ENCODE results near the gene ACSL6. TPM values are rescaled to one million over a fixed set of nuclear protein-coding genes. Genes with fewer than 3 reads are reported as not detected.

Gene ACSL6
- total RNA-seq, 4 donors from 2014 or later, result 0.18 to 1.3 TPM; not detected in 2

- no peak overlapping the region for H3K27ac ChIP-seq
- H3K9me3 ChIP-seq, result no peaks in the 10 kb centered on the region
- H3K27me3 ChIP-seq, result no peaks in the 10 kb centered on the region
- DNase-seq, result no peak
- H3K4me1 ChIP-seq, result no peaks in the 10 kb centered on the region
- TF ChIP-seq, protein P1, sequence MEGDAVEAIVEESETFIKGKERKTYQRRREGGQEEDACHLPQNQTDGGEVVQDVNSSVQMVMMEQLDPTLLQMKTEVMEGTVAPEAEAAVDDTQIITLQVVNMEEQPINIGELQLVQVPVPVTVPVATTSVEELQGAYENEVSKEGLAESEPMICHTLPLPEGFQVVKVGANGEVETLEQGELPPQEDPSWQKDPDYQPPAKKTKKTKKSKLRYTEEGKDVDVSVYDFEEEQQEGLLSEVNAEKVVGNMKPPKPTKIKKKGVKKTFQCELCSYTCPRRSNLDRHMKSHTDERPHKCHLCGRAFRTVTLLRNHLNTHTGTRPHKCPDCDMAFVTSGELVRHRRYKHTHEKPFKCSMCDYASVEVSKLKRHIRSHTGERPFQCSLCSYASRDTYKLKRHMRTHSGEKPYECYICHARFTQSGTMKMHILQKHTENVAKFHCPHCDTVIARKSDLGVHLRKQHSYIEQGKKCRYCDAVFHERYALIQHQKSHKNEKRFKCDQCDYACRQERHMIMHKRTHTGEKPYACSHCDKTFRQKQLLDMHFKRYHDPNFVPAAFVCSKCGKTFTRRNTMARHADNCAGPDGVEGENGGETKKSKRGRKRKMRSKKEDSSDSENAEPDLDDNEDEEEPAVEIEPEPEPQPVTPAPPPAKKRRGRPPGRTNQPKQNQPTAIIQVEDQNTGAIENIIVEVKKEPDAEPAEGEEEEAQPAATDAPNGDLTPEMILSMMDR (IDR thresholded peaks at IDR 0.05), result no peak
- TF ChIP-seq POLR2A (IDR thresholded peaks at IDR 0.05), result no peak
- intact Hi-C loops (cut with DNase I; ENCODE audit: low total_unique reads), result no loop called here
- H3K36me3 ChIP-seq, result no peaks in the 10 kb centered on the region
- H3K4me3 ChIP-seq, result no peak overlapping the region
These were observed 39.4 kb upstream of the ACSL6 start for GRCh38 chr5:132050661-132051552.

DNA sequence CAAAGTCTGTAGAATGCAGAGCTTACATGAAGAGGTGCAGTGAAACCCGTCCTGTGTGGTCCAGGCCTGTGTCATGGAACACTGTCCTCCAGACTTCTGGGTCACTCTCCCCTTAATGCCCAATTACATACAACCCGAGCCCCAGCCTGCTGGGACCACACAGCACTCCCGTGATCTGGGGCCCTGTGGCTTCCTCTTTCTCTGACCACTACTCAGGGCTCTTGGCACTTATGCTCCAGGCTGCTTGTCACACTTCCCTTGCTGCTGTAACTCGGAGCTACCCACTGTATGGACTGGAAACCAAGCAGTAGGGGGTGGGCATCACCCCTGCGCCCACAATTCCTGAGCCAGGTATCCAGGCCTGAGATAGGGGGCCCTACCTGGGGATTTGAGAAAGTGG lies 38.7 kb upstream of the ACSL6 start:
- Histone ChIP-seq H3K9me3 (no peaks in the 10 kb centered on the region), H3K36me3 (no peaks in the 10 kb centered on the region), H3K4me3 (no peak overlapping the region), H3K27ac (no peak overlapping the region), H3K4me1 (no peaks in the 10 kb centered on the region), H3K27me3 (no peaks in the 10 kb centered on the region)
- TF ChIP-seq, protein P1 (IDR thresholded peaks at IDR 0.05), result no peak
- no peak for TF ChIP-seq POLR2A (IDR thresholded peaks at IDR 0.05)
- intact Hi-C loops (cut with DNase I; ENCODE audit: low total_unique reads), result no loop called here
- DNase-seq, result peak in 1 of 2 donors; percentile 8

GRCh38 chr5:132049559-132049958 lies 38.1 kb upstream of the ACSL6 start:
- Histone ChIP-seq H3K4me3 (no peak overlapping the region), H3K4me1 (no peaks in the 10 kb centered on the region), H3K27ac (no peak overlapping the region), H3K9me3 (no peaks in the 10 kb centered on the region), H3K27me3 (no peaks in the 10 kb centered on the region), H3K36me3 (no peaks in the 10 kb centered on the region)
- intact Hi-C loops (cut with DNase I; ENCODE audit: low total_unique reads), result no loop called here
- TF ChIP-seq POLR2A (IDR thresholded peaks at IDR 0.05), result no peak
- TF ChIP-seq, protein P1 (IDR thresholded peaks at IDR 0.05), result no peak
- DNase-seq, result no peak

DNA sequence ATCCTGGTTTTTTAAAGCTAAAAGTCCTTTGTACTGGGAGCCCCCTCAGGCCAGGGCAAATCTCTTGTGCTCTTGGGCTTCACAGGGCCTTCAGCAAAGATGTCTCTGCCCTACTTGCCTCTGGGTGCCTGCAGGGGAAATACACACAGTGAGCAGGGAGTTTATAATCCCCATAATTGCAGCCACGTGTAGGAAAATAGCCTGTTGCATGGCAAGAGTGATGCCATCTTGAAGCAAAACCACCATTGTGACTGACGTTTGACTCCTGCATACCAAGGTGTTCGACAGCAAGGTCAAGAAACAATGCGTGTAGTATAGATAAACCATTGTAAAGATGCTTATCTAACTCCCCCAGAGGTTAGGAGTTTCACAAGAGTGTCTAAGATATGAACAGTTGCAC lies 37.6 kb upstream of the ACSL6 start:
- no peak overlapping the region for H3K4me3 ChIP-seq
- no peak for DNase-seq
- H3K27ac ChIP-seq, result no peak overlapping the region
- no peaks in the 10 kb centered on the region for H3K36me3 ChIP-seq
- no peaks in the 10 kb centered on the region for H3K9me3 ChIP-seq
- no peaks in the 10 kb centered on the region for H3K4me1 ChIP-seq
- intact Hi-C loops (cut with DNase I; ENCODE audit: low total_unique reads), result no loop called here
- no peak for TF ChIP-seq POLR2A (IDR thresholded peaks at IDR 0.05)
- TF ChIP-seq, protein P1 (IDR thresholded peaks at IDR 0.05), result no peak
- no peaks in the 10 kb centered on the region for H3K27me3 ChIP-seq

DNA sequence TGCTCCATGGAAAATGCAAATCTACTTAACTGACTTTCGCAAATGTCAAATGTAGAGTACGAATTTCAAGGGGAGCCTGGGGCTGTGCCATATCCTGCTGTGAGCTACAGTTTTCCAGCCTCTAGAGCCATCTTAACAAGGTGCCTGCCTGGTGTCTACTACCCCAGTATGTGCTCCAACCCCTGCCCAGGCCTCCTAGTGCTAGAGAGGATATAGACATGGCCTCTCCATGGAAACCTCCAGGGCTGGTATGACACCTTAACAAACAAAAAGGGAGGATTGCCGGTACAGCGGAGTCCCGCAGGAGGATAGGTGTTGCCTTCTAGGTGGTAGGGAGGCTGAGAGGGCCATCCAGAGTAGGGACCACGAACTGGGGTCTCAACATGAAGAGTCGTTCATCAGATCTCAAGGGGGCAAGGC lies 35.4 kb upstream of the ACSL6 start:
- no peak overlapping the region for H3K27ac ChIP-seq
- H3K36me3 ChIP-seq, result no peaks in the 10 kb centered on the region
- no peak for DNase-seq
- H3K4me3 ChIP-seq, result no peak overlapping the region
- intact Hi-C loops (cut with DNase I; ENCODE audit: low total_unique reads), result no loop called here
- H3K9me3 ChIP-seq, result no peaks in the 10 kb centered on the region
- TF ChIP-seq, protein P1 (IDR thresholded peaks at IDR 0.05), result no peak
- TF ChIP-seq POLR2A (IDR thresholded peaks at IDR 0.05), result no peak
- no peaks in the 10 kb centered on the region for H3K4me1 ChIP-seq
- no peaks in the 10 kb centered on the region for H3K27me3 ChIP-seq

Data from uterus (tissue), 4 donors.